Suprapubic skin (tissue), 3 donors: ENCODE results near the gene GRIA3.

Experiments
- EP300 ChIP-seq: sonication (generic); formaldehyde crosslinking; IDR thresholded peaks from one replicate; pipeline ENCODE4 v1.6.1; 2017; ENCODE audit warnings: antibody characterized with exemption
- POLR2A ChIP-seq, 2 donors: fragments of 450-650 bp; IDR thresholded peaks; one replicate each; pipeline ENCODE4 v1.6.1; 2017; ENCODE audit warnings: antibody characterized with exemption in 2 of 2, mild to moderate bottlenecking in 2 of 2, moderate library complexity in 2 of 2
- TF ChIP-seq, protein P1 (sequence below), 2 donors: fragments of 200-600 bp in 1 of 2; fragments of 450-650 bp in 1 of 2; sonication (generic) in 1 of 2; IDR thresholded peaks; one replicate each; pipeline ENCODE4 v1.5.1; 2016 to 2019; ENCODE audit warnings: antibody characterized with exemption in 2 of 2, mild to moderate bottlenecking in 1 of 2, moderate library complexity in 1 of 2

DNA sequence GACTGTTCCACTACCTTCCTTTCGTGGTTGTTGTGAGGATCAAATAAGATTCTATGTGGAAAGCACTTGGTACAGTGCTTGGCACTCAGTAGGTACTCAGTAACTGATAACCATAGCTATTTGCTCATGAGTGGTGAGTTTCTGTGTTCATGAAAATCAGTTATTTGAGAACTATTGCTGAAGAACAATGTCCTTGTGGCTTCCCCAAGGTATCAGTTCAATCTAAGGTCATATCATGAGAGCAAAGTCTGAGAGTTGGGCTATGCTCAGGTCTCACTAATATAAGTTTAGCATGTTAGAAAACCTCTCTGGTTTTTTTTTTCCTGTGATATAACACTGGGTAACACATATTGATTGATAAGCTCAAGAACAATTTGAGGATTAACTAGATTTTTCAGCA lies 147.8 kb downstream of the GRIA3 start:
- TF ChIP-seq EP300 = no peak
- TF ChIP-seq, protein P1, sequence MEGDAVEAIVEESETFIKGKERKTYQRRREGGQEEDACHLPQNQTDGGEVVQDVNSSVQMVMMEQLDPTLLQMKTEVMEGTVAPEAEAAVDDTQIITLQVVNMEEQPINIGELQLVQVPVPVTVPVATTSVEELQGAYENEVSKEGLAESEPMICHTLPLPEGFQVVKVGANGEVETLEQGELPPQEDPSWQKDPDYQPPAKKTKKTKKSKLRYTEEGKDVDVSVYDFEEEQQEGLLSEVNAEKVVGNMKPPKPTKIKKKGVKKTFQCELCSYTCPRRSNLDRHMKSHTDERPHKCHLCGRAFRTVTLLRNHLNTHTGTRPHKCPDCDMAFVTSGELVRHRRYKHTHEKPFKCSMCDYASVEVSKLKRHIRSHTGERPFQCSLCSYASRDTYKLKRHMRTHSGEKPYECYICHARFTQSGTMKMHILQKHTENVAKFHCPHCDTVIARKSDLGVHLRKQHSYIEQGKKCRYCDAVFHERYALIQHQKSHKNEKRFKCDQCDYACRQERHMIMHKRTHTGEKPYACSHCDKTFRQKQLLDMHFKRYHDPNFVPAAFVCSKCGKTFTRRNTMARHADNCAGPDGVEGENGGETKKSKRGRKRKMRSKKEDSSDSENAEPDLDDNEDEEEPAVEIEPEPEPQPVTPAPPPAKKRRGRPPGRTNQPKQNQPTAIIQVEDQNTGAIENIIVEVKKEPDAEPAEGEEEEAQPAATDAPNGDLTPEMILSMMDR (IDR thresholded peaks at IDR 0.05) = no peak
- TF ChIP-seq POLR2A (IDR thresholded peaks at IDR 0.05) = no peak
